ENCODE data around the gene TNN. TPM values are rescaled to one million over a fixed set of nuclear protein-coding genes. Genes with fewer than 3 reads are reported as not detected.

Gene TNN
- total RNA-seq, 2 experiments from 2014 or later: 0.05 to 0.07 TPM

GRCh38 chr1:175116903-175117302 is 49.3 kb downstream of the TNN start:
- POLR2A ChIA-PET: no interaction called here
- intact Hi-C loops (cut with micrococcal nuclease): no loop called here
- CTCF ChIA-PET: interaction anchor here (1.2 to 3.9 kb wide), 4 partner anchors 8 to 87 kb away, joined by 3 to 17 read pairs (median 7); no protein-coding TSS in a partner anchor
- TF ChIP-seq CTCF (IDR thresholded peaks at IDR 0.05): no peak
- DNase-seq: no peak
- H3K27me3 Mint-ChIP-seq: peaks cover 5% of the 10 kb centered on the region
- H3K36me3 Mint-ChIP-seq (ENCODE audit: low read depth): no peaks in the 10 kb centered on the region
- no peak overlapping the region for H3K27ac Mint-ChIP-seq
- H3K4me3 Mint-ChIP-seq: no peak overlapping the region
- no peaks in the 10 kb centered on the region for H3K4me1 Mint-ChIP-seq (ENCODE audit: low read depth)
- H3K9me3 Mint-ChIP-seq: peaks cover 16% of the 10 kb centered on the region
- no peak for ATAC-seq

- ChIA-PET CTCF (no interaction called here), POLR2A (no interaction called here)
- H3K4me1 Mint-ChIP-seq (ENCODE audit: low read depth): no peaks in the 10 kb centered on the region
- ATAC-seq (no peak), DNase-seq (no peak)
- H3K27ac Mint-ChIP-seq: no peak overlapping the region
- H3K4me3 Mint-ChIP-seq: no peak overlapping the region
- peaks cover 10% of the 10 kb centered on the region for H3K9me3 Mint-ChIP-seq
- peaks cover 5% of the 10 kb centered on the region for H3K27me3 Mint-ChIP-seq
- TF ChIP-seq CTCF (IDR thresholded peaks at IDR 0.05): no peak
- intact Hi-C loops (cut with micrococcal nuclease): no loop called here
- no peaks in the 10 kb centered on the region for H3K36me3 Mint-ChIP-seq (ENCODE audit: low read depth)
Observed at GRCh38 chr1:175118375-175119367, 51.0 kb downstream of the TNN start.

DNA sequence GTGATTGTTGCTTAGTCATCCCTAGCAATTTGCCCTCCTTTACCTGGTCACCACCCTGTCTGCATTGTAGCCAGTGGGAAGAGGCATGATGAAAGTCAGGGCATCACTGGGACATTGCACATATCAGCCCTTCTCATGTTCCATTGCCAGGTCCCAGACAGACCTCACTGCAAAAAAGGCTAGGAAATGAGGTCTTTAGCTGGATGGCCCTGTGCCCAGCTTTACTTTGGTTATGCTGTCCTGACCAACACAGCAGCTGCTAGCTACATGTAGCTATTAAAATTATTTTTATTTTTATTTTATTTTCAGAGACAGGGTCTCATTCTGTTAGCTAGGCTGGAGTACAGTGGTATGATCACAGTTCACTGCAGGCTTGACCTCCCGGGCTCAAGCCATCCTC is 52.9 kb downstream of the TNN start:
- CTCF ChIA-PET: interaction anchor here (0.9 to 1.0 kb wide), 3 partner anchors 9 to 91 kb away, joined by 3 to 4 read pairs (median 3); no protein-coding TSS in a partner anchor
- DNase-seq: no peak
- no peak for ATAC-seq

GRCh38 chr1:175124861-175125260 is 57.2 kb downstream of the TNN start:
- intact Hi-C loops (cut with micrococcal nuclease): no loop called here
- no peaks in the 10 kb centered on the region for H3K36me3 Mint-ChIP-seq (ENCODE audit: low read depth)
- no peak for DNase-seq
- no peak for ATAC-seq
- no peaks in the 10 kb centered on the region for H3K4me1 Mint-ChIP-seq (ENCODE audit: low read depth)
- H3K9me3 Mint-ChIP-seq: no peaks in the 10 kb centered on the region
- H3K27ac Mint-ChIP-seq: no peak overlapping the region
- no peak for TF ChIP-seq CTCF (IDR thresholded peaks at IDR 0.05)
- H3K27me3 Mint-ChIP-seq: no peaks in the 10 kb centered on the region
- H3K4me3 Mint-ChIP-seq: no peak overlapping the region
- CTCF ChIA-PET: interaction anchor here (0.8 to 6.3 kb wide), 32 partner anchors 10 to 325 kb away, joined by 3 to 122 read pairs (median 4); partner anchors contain the start of genes CACYBP and MRPS14
- POLR2A ChIA-PET: interaction anchor here (1.1 kb wide), 1 partner anchor 100 kb away, joined by 3 read pairs; no protein-coding TSS in a partner anchor

More for the DNA sequence above, 52.9 kb downstream of the TNN start:
- H3K4me3 Mint-ChIP-seq: no peak overlapping the region
- no peak for TF ChIP-seq CTCF (IDR thresholded peaks at IDR 0.05)
- no peaks in the 10 kb centered on the region for H3K27me3 Mint-ChIP-seq
- no peak overlapping the region for H3K27ac Mint-ChIP-seq
- intact Hi-C loops (cut with micrococcal nuclease): no loop called here
- H3K36me3 Mint-ChIP-seq (ENCODE audit: low read depth): no peaks in the 10 kb centered on the region
- H3K9me3 Mint-ChIP-seq: no peaks in the 10 kb centered on the region
- no peaks in the 10 kb centered on the region for H3K4me1 Mint-ChIP-seq (ENCODE audit: low read depth)
- POLR2A ChIA-PET: no interaction called here

GRCh38 chr1:175126347-175126746 is 58.7 kb downstream of the TNN start:
- ChIA-PET CTCF (interaction anchor here (0.6 to 6.3 kb wide), 8 partner anchors 8 to 191 kb away, joined by 3 to 122 read pairs (median 6); partner anchors contain the start of gene CACYBP), POLR2A (no interaction called here)
- no peaks in the 10 kb centered on the region for H3K4me1 Mint-ChIP-seq (ENCODE audit: low read depth)
- H3K27me3 Mint-ChIP-seq: no peaks in the 10 kb centered on the region
- H3K4me3 Mint-ChIP-seq: no peak overlapping the region
- ATAC-seq (no peak), DNase-seq (no peak)
- intact Hi-C loops (cut with micrococcal nuclease): loop anchor here (2.0 kb wide), 1 partner anchor 96 kb away; no protein-coding TSS in a partner anchor
- TF ChIP-seq CTCF (IDR thresholded peaks at IDR 0.05): no peak
- H3K9me3 Mint-ChIP-seq: no peaks in the 10 kb centered on the region
- H3K36me3 Mint-ChIP-seq (ENCODE audit: low read depth): no peaks in the 10 kb centered on the region
- no peak overlapping the region for H3K27ac Mint-ChIP-seq

All from activated CD8-positive, alpha-beta T cell treated with anti-CD3 and anti-CD28 coated beads for 36 hours (primary cell).